ENCODE data around the gene NUDT16L1.

NUDT16L1 gene

DNA sequence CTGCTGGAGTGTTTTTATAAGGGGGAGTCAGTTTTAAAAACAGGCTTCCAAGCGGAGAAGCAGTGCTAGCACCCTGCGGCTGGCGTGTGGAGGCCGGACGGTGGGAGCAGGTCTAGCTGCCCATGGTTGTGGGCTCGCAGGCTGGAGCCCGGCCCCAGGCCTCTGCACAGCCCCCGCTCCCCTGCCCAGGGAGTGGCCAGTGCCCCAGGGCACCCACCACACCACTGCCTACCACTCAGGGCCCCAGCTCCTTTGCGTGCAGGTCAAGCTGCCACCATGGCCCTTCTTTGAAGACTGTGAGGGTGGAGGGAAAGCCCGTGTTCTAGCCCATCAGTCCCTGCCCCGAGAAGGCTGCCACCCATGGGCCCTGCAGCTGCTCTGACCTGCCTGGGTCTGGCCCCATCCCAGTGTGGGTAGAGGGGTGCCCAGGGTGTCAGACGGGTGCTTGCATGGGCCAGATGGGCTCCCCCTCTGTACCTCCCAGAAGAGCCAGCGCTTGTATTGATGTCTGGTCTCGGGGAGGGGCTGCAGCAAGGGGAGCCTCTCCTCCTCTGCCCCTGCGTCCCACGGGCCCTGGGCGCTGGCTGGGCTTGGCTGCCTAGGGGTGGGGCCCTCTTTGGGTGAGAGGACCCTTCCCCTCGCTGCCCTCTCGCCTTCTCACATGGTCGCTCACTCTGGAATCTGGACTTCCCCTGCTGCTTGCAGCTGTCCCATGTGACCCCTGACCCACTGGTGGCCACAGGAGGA is 1.5 kb upstream of the NUDT16L1 start:
- no peak overlapping the region for H2AFZ ChIP-seq (ENCODE audit: low read depth, low read length)
- TF ChIP-seq, protein P1, sequence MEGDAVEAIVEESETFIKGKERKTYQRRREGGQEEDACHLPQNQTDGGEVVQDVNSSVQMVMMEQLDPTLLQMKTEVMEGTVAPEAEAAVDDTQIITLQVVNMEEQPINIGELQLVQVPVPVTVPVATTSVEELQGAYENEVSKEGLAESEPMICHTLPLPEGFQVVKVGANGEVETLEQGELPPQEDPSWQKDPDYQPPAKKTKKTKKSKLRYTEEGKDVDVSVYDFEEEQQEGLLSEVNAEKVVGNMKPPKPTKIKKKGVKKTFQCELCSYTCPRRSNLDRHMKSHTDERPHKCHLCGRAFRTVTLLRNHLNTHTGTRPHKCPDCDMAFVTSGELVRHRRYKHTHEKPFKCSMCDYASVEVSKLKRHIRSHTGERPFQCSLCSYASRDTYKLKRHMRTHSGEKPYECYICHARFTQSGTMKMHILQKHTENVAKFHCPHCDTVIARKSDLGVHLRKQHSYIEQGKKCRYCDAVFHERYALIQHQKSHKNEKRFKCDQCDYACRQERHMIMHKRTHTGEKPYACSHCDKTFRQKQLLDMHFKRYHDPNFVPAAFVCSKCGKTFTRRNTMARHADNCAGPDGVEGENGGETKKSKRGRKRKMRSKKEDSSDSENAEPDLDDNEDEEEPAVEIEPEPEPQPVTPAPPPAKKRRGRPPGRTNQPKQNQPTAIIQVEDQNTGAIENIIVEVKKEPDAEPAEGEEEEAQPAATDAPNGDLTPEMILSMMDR (IDR thresholded peaks at IDR 0.05; ENCODE audit: low read depth, low read length) = no peak
- TF ChIP-seq EZH2phosphoT487 (IDR thresholded peaks at IDR 0.05; ENCODE audit: low read depth) = no peak
- no peaks in the 10 kb centered on the region for H3K9me3 ChIP-seq (ENCODE audit: insufficient read depth, low read length)
- H3K27me3 ChIP-seq (ENCODE audit: low read depth, low read length) = no peaks in the 10 kb centered on the region
- H3K4me3 ChIP-seq (ENCODE audit: low read length) = no peak overlapping the region
- H3K4me2 ChIP-seq (ENCODE audit: low read length) = no peak overlapping the region
- H4K20me1 ChIP-seq (ENCODE audit: insufficient read depth, low read length) = no peaks in the 10 kb centered on the region
- peaks cover 11% of the 10 kb centered on the region for H3K4me1 ChIP-seq (ENCODE audit: low read length)
- H3K36me3 ChIP-seq (replicated peaks; ENCODE audit: low read depth, low read length) = peaks cover 2% of the 10 kb centered on the region
- H3K79me2 ChIP-seq (ENCODE audit: low read length) = peaks cover 13% of the 10 kb centered on the region
- no peak overlapping the region for H3K9ac ChIP-seq (ENCODE audit: low read length)
- H3K27ac ChIP-seq (ENCODE audit: low read length) = no peak overlapping the region

DNA sequence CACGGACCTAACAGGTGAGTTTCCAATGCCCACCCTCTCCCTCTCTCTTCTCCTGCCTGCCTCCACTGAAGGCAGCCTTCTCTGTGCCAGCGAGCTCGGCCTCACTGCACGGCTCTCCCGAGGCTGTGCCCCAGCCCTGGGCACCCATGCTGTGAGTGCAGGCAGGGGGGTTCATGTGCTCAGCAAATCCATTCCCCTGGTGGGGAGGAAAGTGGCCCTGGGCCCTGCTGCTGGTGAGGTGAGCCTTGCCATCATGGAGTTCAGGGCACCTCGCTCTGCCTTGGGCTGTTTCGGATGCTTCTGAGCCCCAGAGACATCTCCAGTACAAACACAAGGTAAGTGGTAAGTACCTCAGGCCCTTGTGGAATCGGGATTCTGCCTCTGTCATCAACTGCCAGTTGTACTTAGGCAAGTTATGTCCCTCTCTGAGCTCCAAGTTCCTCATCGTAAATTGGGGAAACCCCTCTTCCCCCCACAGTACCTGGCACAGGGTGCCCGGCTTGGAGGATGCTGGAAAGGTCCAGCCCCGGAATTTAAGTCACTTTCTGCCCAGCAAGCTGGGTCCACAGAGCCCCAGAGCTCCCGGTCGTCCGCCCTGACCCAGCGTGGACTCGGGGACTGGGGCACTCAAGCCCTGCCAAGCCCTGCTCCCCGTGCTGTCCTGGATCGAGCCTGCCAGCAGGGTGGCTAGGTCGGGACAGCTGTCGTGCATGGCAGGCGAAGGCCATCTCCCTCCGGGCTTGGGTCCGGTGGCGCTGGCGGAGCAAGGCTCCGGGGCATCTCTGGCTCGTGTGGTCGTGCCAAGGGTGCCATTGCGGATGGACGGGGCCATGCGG is 684 bp upstream of the NUDT16L1 start:
- TF ChIP-seq EZH2phosphoT487 (IDR thresholded peaks at IDR 0.05; ENCODE audit: low read depth) = no peak
- Histone ChIP-seq H3K36me3 (replicated peaks; ENCODE audit: low read depth, low read length) (peaks cover 4% of the 10 kb centered on the region), H2AFZ (ENCODE audit: low read depth, low read length) (0 out of 2 replicates have a peak overlapping the region, but pooled peaks have one; percentile 8), H3K9me3 (ENCODE audit: insufficient read depth, low read length) (no peaks in the 10 kb centered on the region), H3K79me2 (ENCODE audit: low read length) (peaks cover 13% of the 10 kb centered on the region), H3K27me3 (ENCODE audit: low read depth, low read length) (no peaks in the 10 kb centered on the region), H3K9ac (ENCODE audit: low read length) (peak overlapping the region; percentile 50; the same call in 1 of the 2 replicates), H3K27ac (ENCODE audit: low read length) (no peak overlapping the region), H3K4me3 (ENCODE audit: low read length) (peak overlapping the region; percentile 88), H3K4me1 (ENCODE audit: low read length) (peaks cover 11% of the 10 kb centered on the region), H4K20me1 (ENCODE audit: insufficient read depth, low read length) (no peaks in the 10 kb centered on the region), H3K4me2 (ENCODE audit: low read length) (peak overlapping the region; percentile 94)

- Histone ChIP-seq H3K9me3 (ENCODE audit: insufficient read depth, low read length) (no peaks in the 10 kb centered on the region), H3K4me2 (ENCODE audit: low read length) (peak overlapping the region; percentile 87), H3K27me3 (ENCODE audit: low read depth, low read length) (no peaks in the 10 kb centered on the region), H3K27ac (ENCODE audit: low read length) (0 out of 2 replicates have a peak overlapping the region, but pooled peaks have one; percentile 26), H3K4me1 (ENCODE audit: low read length) (peaks cover 11% of the 10 kb centered on the region), H3K79me2 (ENCODE audit: low read length) (peaks cover 13% of the 10 kb centered on the region), H4K20me1 (ENCODE audit: insufficient read depth, low read length) (no peaks in the 10 kb centered on the region), H3K36me3 (replicated peaks; ENCODE audit: low read depth, low read length) (peaks cover 6% of the 10 kb centered on the region), H3K9ac (ENCODE audit: low read length) (peak overlapping the region; percentile 84), H2AFZ (ENCODE audit: low read depth, low read length) (peak overlapping the region; percentile 76; the same call in 1 of the 2 replicates), H3K4me3 (ENCODE audit: low read length) (peak overlapping the region; percentile 88)
- no peak for TF ChIP-seq EZH2phosphoT487 (IDR thresholded peaks at IDR 0.05; ENCODE audit: low read depth)
- TF ChIP-seq, protein P1 (IDR thresholded peaks at IDR 0.05; ENCODE audit: low read depth, low read length) = no peak
Observed at GRCh38 chr16:4693956-4694641, 737 bp downstream of the NUDT16L1 start.

GRCh38 chr16:4694642-4695451 is 1.5 kb downstream of the NUDT16L1 start:
- Histone ChIP-seq H3K4me2 (ENCODE audit: low read length) (peak overlapping the region; percentile 87), H3K79me2 (ENCODE audit: low read length) (peaks cover 13% of the 10 kb centered on the region), H3K9ac (ENCODE audit: low read length) (peak overlapping the region; percentile 84; the same call in 1 of the 2 replicates), H3K36me3 (replicated peaks; ENCODE audit: low read depth, low read length) (peaks cover 13% of the 10 kb centered on the region), H3K27ac (ENCODE audit: low read length) (no peak overlapping the region), H3K4me3 (ENCODE audit: low read length) (peak overlapping the region; percentile 88), H3K4me1 (ENCODE audit: low read length) (peaks cover 11% of the 10 kb centered on the region), H3K9me3 (ENCODE audit: insufficient read depth, low read length) (no peaks in the 10 kb centered on the region), H2AFZ (ENCODE audit: low read depth, low read length) (no peak overlapping the region), H3K27me3 (ENCODE audit: low read depth, low read length) (no peaks in the 10 kb centered on the region), H4K20me1 (ENCODE audit: insufficient read depth, low read length) (no peaks in the 10 kb centered on the region)
- no peak for TF ChIP-seq EZH2phosphoT487 (IDR thresholded peaks at IDR 0.05; ENCODE audit: low read depth)
- TF ChIP-seq, protein P1 (IDR thresholded peaks at IDR 0.05; ENCODE audit: low read depth, low read length) = no peak

All from OCI-LY3 (cell line).